ENCODE measurements around the gene STN1.
A peak's percentile ranks its signal among the peaks of the same experiment; 100 is the strongest.
"Not testable (repeated sequence)": the region's sequence is repeated elsewhere in the genome, so short reads cannot be mapped to it uniquely, and the experiment has no call there.

STN1 gene

GRCh38 chr10:103858360-103858759 is 59.6 kb downstream of the STN1 start:
- DNase-seq = no peak

DNA sequence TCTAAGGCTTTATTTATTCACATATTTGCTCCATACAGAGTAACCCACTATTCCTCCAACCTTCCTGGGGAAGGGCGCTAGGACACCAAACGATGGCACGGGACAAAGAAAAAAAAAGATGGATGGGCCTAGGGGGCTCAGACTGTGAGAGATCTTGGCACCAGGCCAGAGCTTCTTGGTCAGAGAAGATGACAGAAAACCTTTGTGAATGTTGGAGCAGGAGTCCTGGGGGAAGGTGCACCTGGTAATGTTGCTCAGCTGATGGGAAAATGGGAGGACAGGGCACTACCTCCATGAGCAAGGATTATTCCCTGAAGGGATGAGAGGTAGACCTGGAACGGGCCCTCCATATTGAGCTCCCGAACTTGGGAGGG is 61.2 kb downstream of the STN1 start:
- no peak for DNase-seq

- DNase-seq = no peak
These were observed 61.9 kb downstream of the STN1 start for GRCh38 chr10:103855852-103856796.

- DNase-seq = peak; percentile 15
These were observed 62.6 kb downstream of the STN1 start, which contains the start of gene SH3PXD2A for GRCh38 chr10:103855424-103855823. TSS of gene SH3PXD2A (minus strand) at chr10:103855576. CDS start at chr10:103855266, 310 bp downstream.

GRCh38 chr10:103854686-103855391 is 63.1 kb downstream of the STN1 start:
- DNase-seq = peak; percentile 21

- DNase-seq = no peak
These were observed 63.7 kb downstream of the STN1 start for GRCh38 chr10:103854265-103854685.

GRCh38 chr10:103853428-103854264 is 64.3 kb downstream of the STN1 start:
- DNase-seq = no peak

- no peak for DNase-seq
These were observed 65.1 kb downstream of the STN1 start for GRCh38 chr10:103852856-103853255.

DNA sequence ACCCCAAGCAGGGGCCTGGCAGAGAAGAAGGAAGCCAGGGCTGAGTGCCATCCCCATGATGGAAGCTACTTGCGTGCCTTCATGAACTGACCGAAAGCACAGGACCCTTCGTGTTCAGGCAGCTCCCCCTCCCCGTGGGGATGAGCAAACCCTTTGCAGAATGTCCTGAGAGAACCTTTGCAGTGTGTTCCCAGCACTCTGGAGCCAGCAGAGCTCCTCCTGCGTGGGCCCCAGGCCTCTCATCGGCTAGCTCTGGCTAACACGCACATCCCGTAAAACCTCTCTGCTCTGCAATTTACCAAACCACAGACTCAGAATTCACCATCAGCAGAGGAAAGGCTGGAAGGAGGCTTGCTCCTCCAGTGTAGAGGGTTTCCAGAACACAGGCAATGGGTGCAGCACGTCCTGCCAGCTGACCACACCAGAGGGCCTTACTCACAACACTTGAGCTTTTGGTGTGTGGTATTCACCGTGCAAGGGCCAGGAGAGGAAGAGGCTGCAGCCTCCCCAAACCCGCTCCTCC is 65.7 kb downstream of the STN1 start:
- DNase-seq = no peak

DNA sequence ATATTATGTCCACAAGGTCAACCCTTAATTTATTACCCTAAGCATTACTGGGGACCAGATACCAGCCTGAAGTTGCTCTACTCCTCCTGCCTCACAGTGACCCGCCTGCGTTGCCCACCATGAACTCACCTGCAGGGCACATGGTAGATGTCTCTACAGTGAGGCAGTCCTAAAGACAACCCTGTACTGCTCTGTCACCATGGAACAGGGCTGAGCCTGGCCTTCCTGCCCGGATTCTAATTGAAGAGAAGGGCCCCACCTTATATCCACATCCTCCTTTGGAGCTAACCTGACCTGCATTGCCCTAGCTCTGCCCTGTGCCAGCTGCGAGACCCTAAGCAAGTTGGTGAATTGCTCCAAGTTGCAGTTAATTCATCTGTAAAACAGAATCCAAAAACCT is 66.7 kb downstream of the STN1 start:
- no peak for DNase-seq

DNA sequence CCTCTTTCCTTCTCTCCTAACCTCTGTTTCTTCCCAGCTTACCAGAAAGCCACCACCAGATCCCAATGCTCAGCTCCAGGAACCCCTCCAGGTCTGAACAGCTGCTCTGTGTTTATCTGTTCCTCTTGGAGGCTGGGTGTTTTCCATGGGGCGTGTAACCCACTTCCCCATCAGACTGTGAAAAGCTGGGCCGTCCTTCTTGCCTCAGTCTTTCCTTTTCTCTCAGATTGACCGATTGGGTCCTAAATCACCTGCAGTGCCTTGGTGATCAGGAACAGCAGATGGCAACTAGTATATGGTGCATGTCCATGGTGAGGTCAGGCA is 67.5 kb downstream of the STN1 start:
- DNase-seq = no peak

- DNase-seq = no peak
These were observed 68.0 kb downstream of the STN1 start for GRCh38 chr10:103849880-103850571.

- no peak for DNase-seq
These were observed 68.6 kb downstream of the STN1 start for GRCh38 chr10:103849212-103849877.

- no peak for DNase-seq
These were observed 70.0 kb downstream of the STN1 start for GRCh38 chr10:103847909-103848468.

- DNase-seq = no peak
These were observed 70.6 kb downstream of the STN1 start for GRCh38 chr10:103847346-103847745.

DNA sequence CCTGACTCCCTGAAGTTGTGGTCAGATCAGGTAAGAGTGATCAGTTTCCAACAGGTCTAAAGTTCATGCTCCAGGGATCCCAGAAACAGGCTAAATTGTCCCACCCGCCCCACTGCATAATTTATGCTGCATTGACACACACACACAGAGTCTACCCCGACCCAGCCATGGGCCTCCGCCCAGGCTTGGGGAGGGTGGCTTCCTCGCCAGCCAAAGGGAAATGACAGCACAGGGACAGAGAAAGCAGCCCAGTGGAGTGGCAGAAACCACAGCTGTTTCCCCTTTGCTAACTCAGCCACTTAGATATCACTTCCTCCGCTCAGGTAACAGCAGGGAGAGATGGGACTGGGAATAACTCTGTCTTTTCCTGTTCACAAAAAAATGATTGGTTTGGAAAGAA is 72.0 kb downstream of the STN1 start:
- DNase-seq = no peak

DNA sequence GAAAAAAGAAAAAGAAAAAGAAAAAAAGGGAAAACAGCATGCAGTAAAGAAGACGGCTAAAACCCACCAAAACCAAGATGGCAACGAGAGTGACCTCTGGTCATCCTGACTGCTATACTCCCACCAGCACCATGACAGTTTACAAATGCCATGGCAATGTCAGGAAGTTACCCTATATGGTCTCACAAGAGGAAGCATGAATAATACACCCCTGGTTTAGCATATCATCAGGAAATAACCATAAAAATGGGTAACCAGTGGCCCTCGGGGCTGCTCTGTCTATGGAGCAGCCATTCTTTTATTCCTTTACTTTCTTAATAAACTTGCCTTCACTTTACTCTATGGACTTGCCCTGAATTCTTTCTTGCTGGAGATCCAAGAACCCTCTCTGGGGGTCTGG is 72.6 kb downstream of the STN1 start:
- not testable (repeated sequence) for DNase-seq

GRCh38 chr10:103843854-103844570 is 74.0 kb downstream of the STN1 start:
- DNase-seq = no peak

- no peak for DNase-seq
These were observed 74.9 kb downstream of the STN1 start for GRCh38 chr10:103843045-103843444.

- no peak for DNase-seq
These were observed 75.4 kb downstream of the STN1 start for GRCh38 chr10:103842605-103843004.

DNA sequence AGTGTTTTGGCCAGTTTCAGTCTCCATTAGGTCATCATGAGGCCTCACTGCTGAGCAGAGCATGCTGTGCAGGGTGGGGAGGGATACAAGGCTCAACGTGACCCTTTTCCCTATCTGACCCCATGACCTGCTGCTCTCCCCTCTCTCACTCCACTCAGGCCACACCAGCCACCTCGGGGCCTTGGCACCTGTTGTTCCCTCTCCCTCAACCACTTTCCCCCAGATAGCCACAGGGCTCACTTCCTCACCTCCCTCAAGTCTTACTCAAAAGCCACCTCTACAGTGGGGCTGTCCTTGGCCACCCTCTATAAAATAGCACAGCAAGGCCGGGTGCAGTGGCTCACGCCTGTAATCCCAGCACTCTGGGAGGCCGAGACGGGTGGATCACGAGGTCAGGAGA is 76.5 kb downstream of the STN1 start:
- no peak for DNase-seq
